Activated CD8-positive, alpha-beta T cell treated with anti-CD3 and anti-CD28 coated beads, Interleukin-2, amount 10 ng/mL, durations not matched to agents 7 days and 5 days (primary cell): ENCODE results near the gene IRF8. TPM values are rescaled to one million over a fixed set of nuclear protein-coding genes. Genes with fewer than 3 reads are reported as not detected.
"Not testable (repeated sequence)": the region's sequence is repeated elsewhere in the genome, so short reads cannot be mapped to it uniquely, and the experiment has no call there.

Experiments used
- ATAC-seq: fragments of 150-1000 bp; cut with Tn5 transposase; one replicate; pipeline ENCODE4 v1.10.0; 2021; ENCODE audit warnings: moderate library complexity
- CTCF ChIA-PET: fragments of 350-600 bp; sonication (Branson Sonifier 250); formaldehyde crosslinking; loops from one replicate; lab custom pipeline; 2021; ENCODE audit warnings: antibody characterized with exemption; lab: Charles Lee
- POLR2A ChIA-PET: fragments of 350-600 bp; sonication (Branson Sonifier 250); formaldehyde crosslinking; loops from one replicate; lab custom pipeline; 2021; ENCODE audit warnings: antibody characterized with exemption; lab: Charles Lee
- DNase-seq: peaks from one replicate; pipeline ENCODE4 v3.0.0-alpha.2; 2020
- H3K27ac Mint-ChIP-seq: one replicate; pipeline ENCODE4 v1.8.0; 2021; ENCODE audit warnings: mild to moderate bottlenecking, mixed read lengths
- H3K27me3 Mint-ChIP-seq: one replicate; pipeline ENCODE4 v1.8.0; 2021; ENCODE audit warnings: low read depth, mixed read lengths
- H3K36me3 Mint-ChIP-seq: one replicate; pipeline ENCODE4 v1.8.0; 2021; ENCODE audit warnings: low read depth, mixed read lengths
- H3K4me1 Mint-ChIP-seq: one replicate; pipeline ENCODE4 v1.8.0; 2021; ENCODE audit warnings: low read depth, mixed read lengths
- H3K4me3 Mint-ChIP-seq: one replicate; pipeline ENCODE4 v1.8.0; 2021; ENCODE audit warnings: mild to moderate bottlenecking, mixed read lengths
- H3K9me3 Mint-ChIP-seq: one replicate; pipeline ENCODE4 v1.8.0; 2022; ENCODE audit warnings: mixed read lengths; ENCODE audit not compliant: insufficient read depth
- total RNA-seq, 2 experiments: library from RNA; stranded (reverse); gene quantifications; one replicate each; pipeline ENCODE4 v1.2.3, GENCODE V29; 2021

Gene IRF8
- total RNA-seq, 2 experiments from 2014 or later, result 22.9 to 24.0 TPM

- CTCF ChIA-PET, result no interaction called here
- no peaks in the 10 kb centered on the region for H3K9me3 Mint-ChIP-seq
Observed at GRCh38 chr16:85871756-85872155, 27.2 kb upstream of the IRF8 start.

GRCh38 chr16:85872734-85873133 lies 26.2 kb upstream of the IRF8 start:
- no peak overlapping the region for H3K27ac Mint-ChIP-seq
- DNase-seq, result no peak
- H3K4me1 Mint-ChIP-seq, result peaks cover 13% of the 10 kb centered on the region
- no peak for ATAC-seq
- ChIA-PET CTCF (no interaction called here), POLR2A (no interaction called here)
- H3K9me3 Mint-ChIP-seq, result no peaks in the 10 kb centered on the region
- peaks cover 16% of the 10 kb centered on the region for H3K27me3 Mint-ChIP-seq
- H3K4me3 Mint-ChIP-seq, result no peak overlapping the region
- no peaks in the 10 kb centered on the region for H3K36me3 Mint-ChIP-seq

More at GRCh38 chr16:85871756-85872155, 27.2 kb upstream of the IRF8 start:
- ATAC-seq, result no peak
- Mint-ChIP-seq H3K4me1 (peaks cover 13% of the 10 kb centered on the region), H3K27ac (no peak overlapping the region), H3K27me3 (peaks cover 16% of the 10 kb centered on the region), H3K4me3 (no peak overlapping the region), H3K36me3 (no peaks in the 10 kb centered on the region)
- DNase-seq, result no peak
- POLR2A ChIA-PET, result no interaction called here

GRCh38 chr16:85873153-85873552 lies 25.8 kb upstream of the IRF8 start:
- Mint-ChIP-seq H3K27ac (no peak overlapping the region), H3K27me3 (peaks cover 16% of the 10 kb centered on the region), H3K36me3 (no peaks in the 10 kb centered on the region), H3K9me3 (no peaks in the 10 kb centered on the region), H3K4me1 (peaks cover 13% of the 10 kb centered on the region), H3K4me3 (no peak overlapping the region)
- POLR2A ChIA-PET, result no interaction called here
- ATAC-seq (no peak), DNase-seq (no peak)
- CTCF ChIA-PET, result no interaction called here

DNA sequence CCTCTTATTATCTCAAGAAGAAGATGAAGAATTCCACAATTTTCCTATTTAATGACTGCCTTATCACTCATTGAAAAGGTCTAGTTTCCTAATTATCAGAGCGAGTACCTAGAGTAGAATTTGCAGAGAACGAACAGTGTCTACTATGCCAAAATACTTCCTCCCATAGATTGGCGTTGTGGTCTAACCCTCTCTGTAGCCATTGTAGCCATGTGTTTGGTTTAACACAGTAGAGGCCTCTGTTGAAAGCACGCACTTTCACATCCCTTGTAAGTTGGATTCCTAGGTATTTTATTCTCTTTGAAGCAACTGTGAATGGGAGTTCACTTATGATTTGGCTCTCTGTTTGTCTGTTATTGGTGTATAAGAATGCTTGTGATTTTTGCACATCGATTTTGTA lies 24.9 kb upstream of the IRF8 start:
- peaks cover 13% of the 10 kb centered on the region for H3K4me1 Mint-ChIP-seq
- POLR2A ChIA-PET, DNase-seq, CTCF ChIA-PET, ATAC-seq, H3K4me3 Mint-ChIP-seq, H3K27ac Mint-ChIP-seq, H3K9me3 Mint-ChIP-seq, H3K36me3 Mint-ChIP-seq: not testable (repeated sequence)
- H3K27me3 Mint-ChIP-seq, result peaks cover 16% of the 10 kb centered on the region

GRCh38 chr16:85878407-85878806 lies 20.6 kb upstream of the IRF8 start:
- Mint-ChIP-seq H3K27me3 (peaks cover 25% of the 10 kb centered on the region), H3K9me3 (no peaks in the 10 kb centered on the region), H3K27ac (no peak overlapping the region), H3K4me1 (peaks cover 12% of the 10 kb centered on the region), H3K36me3 (no peaks in the 10 kb centered on the region), H3K4me3 (no peak overlapping the region)
- CTCF ChIA-PET, result no interaction called here
- POLR2A ChIA-PET, result interaction anchor here (0.6 kb wide), 1 partner anchor 31 kb away, joined by 3 read pairs; no protein-coding TSS in a partner anchor
- no peak for ATAC-seq
- DNase-seq, result no peak

DNA sequence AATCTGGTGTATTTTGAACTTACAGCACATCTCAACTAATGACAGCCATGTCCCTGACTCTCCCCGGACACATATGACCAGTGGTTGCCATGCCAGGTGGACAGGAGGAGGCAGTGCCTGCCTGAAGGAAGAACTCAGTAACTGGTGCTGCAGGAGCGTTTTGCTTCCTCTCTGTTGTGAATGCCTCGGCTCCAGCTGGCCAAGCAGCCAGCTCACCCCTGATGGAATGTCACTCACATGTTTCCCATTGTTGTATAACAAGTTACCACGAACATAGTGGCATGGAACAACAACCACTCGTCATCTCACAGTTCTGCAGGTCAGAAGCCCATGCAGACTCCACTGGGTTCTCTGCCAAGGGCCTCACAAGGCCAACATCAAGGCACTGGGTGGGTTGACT lies 20.1 kb upstream of the IRF8 start:
- ATAC-seq, result no peak
- CTCF ChIA-PET, result no interaction called here
- H3K9me3 Mint-ChIP-seq, result no peaks in the 10 kb centered on the region
- peaks cover 29% of the 10 kb centered on the region for H3K27me3 Mint-ChIP-seq
- H3K27ac Mint-ChIP-seq, result no peak overlapping the region
- no peak for DNase-seq
- no peak overlapping the region for H3K4me3 Mint-ChIP-seq
- H3K4me1 Mint-ChIP-seq, result peaks cover 12% of the 10 kb centered on the region
- POLR2A ChIA-PET, result no interaction called here
- H3K36me3 Mint-ChIP-seq, result no peaks in the 10 kb centered on the region

GRCh38 chr16:85879549-85879948 lies 19.4 kb upstream of the IRF8 start:
- Mint-ChIP-seq H3K4me3 (no peak overlapping the region), H3K36me3 (no peaks in the 10 kb centered on the region), H3K27ac (no peak overlapping the region), H3K4me1 (peaks cover 12% of the 10 kb centered on the region), H3K9me3 (no peaks in the 10 kb centered on the region), H3K27me3 (peaks cover 35% of the 10 kb centered on the region)
- DNase-seq (no peak), ATAC-seq (no peak)
- ChIA-PET POLR2A (no interaction called here), CTCF (no interaction called here)

GRCh38 chr16:85879975-85880831 lies 18.8 kb upstream of the IRF8 start:
- Mint-ChIP-seq H3K4me3 (no peak overlapping the region), H3K27me3 (peaks cover 33% of the 10 kb centered on the region), H3K27ac (no peak overlapping the region), H3K4me1 (peaks cover 12% of the 10 kb centered on the region), H3K36me3 (no peaks in the 10 kb centered on the region), H3K9me3 (no peaks in the 10 kb centered on the region)
- ATAC-seq, result peak; percentile 33
- no peak for DNase-seq
- ChIA-PET POLR2A (no interaction called here), CTCF (no interaction called here)

- DNase-seq, result no peak
- Mint-ChIP-seq H3K36me3 (no peaks in the 10 kb centered on the region), H3K9me3 (no peaks in the 10 kb centered on the region), H3K4me3 (no peak overlapping the region), H3K27ac (no peak overlapping the region), H3K4me1 (peaks cover 12% of the 10 kb centered on the region), H3K27me3 (peaks cover 29% of the 10 kb centered on the region)
- ATAC-seq, result no peak
- ChIA-PET CTCF (no interaction called here), POLR2A (no interaction called here)
Observed at GRCh38 chr16:85880861-85881260, 18.1 kb upstream of the IRF8 start.

GRCh38 chr16:85881436-85881835 lies 17.5 kb upstream of the IRF8 start:
- no peak overlapping the region for H3K27ac Mint-ChIP-seq
- ChIA-PET POLR2A (no interaction called here), CTCF (no interaction called here)
- ATAC-seq, result no peak
- no peak overlapping the region for H3K4me3 Mint-ChIP-seq
- peaks cover 12% of the 10 kb centered on the region for H3K4me1 Mint-ChIP-seq
- peaks cover 24% of the 10 kb centered on the region for H3K27me3 Mint-ChIP-seq
- no peak for DNase-seq
- H3K9me3 Mint-ChIP-seq, result no peaks in the 10 kb centered on the region
- H3K36me3 Mint-ChIP-seq, result no peaks in the 10 kb centered on the region

DNA sequence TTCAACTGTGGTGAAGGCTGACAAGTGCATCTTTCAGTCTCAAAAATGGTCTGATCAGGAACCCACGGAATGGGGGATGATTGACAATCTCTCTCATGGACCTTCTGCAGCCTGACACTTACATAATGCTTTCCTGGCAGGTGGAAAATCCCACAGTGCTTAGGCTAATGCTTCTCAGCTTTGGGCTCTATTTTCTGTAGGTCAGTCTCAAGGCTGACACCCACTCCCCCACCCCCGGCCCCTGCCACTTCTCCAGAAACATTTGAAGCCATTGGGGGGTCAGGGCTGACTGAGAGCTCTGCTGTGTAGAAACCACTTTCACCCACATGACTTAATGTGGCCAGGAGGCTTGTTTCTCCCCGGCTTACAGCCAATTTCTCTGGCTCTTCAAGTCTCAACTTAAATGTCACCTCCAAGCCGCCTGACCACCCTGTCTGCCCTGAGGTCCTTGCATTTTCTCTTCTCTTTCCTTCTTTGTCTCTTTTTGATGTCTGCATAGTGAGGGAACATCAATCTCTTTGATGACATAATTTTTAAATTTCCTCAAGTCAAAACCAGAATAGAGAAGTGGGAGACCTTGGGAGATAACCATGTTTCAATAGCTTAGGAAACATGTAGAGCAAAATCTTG lies 16.7 kb upstream of the IRF8 start:
- H3K27me3 Mint-ChIP-seq, result peaks cover 21% of the 10 kb centered on the region
- ChIA-PET POLR2A (interaction anchor here (0.7 kb wide), 1 partner anchor 13 kb away, joined by 3 read pairs; no protein-coding TSS in a partner anchor), CTCF (interaction anchor here (1.3 kb wide), 1 partner anchor 13 kb away, joined by 3 read pairs; no protein-coding TSS in a partner anchor)
- ATAC-seq (no peak), DNase-seq (no peak)
- H3K27ac Mint-ChIP-seq, result no peak overlapping the region
- H3K4me3 Mint-ChIP-seq, result no peak overlapping the region
- no peaks in the 10 kb centered on the region for H3K36me3 Mint-ChIP-seq
- H3K4me1 Mint-ChIP-seq, result peaks cover 12% of the 10 kb centered on the region
- no peaks in the 10 kb centered on the region for H3K9me3 Mint-ChIP-seq

DNA sequence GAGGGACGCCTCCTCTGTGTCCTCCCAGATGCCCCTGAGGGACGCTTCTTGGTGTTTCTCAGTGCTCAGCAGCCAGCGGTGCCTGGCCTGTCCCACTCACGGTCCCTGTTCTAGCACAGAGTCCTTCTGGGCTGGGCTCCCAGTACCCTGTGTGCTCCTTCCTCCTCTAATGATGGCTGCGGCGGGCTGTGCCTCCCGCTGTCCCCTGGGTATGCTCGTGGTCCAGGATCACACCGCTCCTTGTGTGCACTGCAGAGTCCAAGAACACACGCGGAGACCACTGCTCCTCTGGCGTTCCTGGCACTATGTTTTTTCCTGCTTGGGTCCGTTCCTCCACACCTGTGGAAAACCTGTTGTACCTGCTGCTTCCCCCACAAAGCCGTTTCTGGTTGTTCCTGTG lies 15.1 kb upstream of the IRF8 start:
- Mint-ChIP-seq H3K27me3 (peaks cover 21% of the 10 kb centered on the region), H3K27ac (no peak overlapping the region), H3K9me3 (no peaks in the 10 kb centered on the region), H3K4me3 (no peak overlapping the region), H3K36me3 (no peaks in the 10 kb centered on the region), H3K4me1 (peaks cover 21% of the 10 kb centered on the region)
- DNase-seq (no peak), ATAC-seq (no peak)
- CTCF ChIA-PET, result no interaction called here
- POLR2A ChIA-PET, result no interaction called here
